DND-41 (cell line): ENCODE measurements around the gene LONRF3.

Source experiments
- CTCF ChIP-seq: IDR thresholded peaks from 2 replicates; pipeline ENCODE4 v1.5.1; 2012; ENCODE audit warnings: borderline replicate concordance, low read length, moderate library complexity, mild to moderate bottlenecking; ENCODE audit not compliant: poor library complexity, severe bottlenecking; ENCODE audit errors: extremely low read depth
- EZH2 ChIP-seq: IDR thresholded peaks from 3 replicates; pipeline ENCODE4 v1.6.1; 2012; ENCODE audit warnings: borderline replicate concordance, low read depth, mild to moderate bottlenecking, moderate library complexity, low read length, inconsistent platforms; ENCODE audit not compliant: severe bottlenecking

GRCh38 chrX:119017077-119017476 is 42.7 kb downstream of the LONRF3 start:
- TF ChIP-seq CTCF (no peak), EZH2 (no peak)
